ENCODE measurements around the gene PTBP1.
"Not testable (repeated sequence)": the region's sequence is repeated elsewhere in the genome, so short reads cannot be mapped to it uniquely, and the experiment has no call there.

The PTBP1 gene

GRCh38 chr19:831407-832369, 34.4 kb downstream of the PTBP1 start:
- DNase-seq, result no peak

- DNase-seq, result no peak
These were observed 37.0 kb downstream of the PTBP1 start for GRCh38 chr19:834216-834615.

- DNase-seq, result no peak
These were observed 38.1 kb downstream of the PTBP1 start for GRCh38 chr19:835210-835810.

- no peak for DNase-seq
These were observed 43.4 kb downstream of the PTBP1 start, which contains the start of gene PRTN3 for GRCh38 chr19:840519-841206. TSS of gene PRTN3 (plus strand) at chr19:840999. CDS start at chr19:841009, 10 bp downstream.

- DNase-seq, result not testable (repeated sequence)
These were observed 45.5 kb downstream of the PTBP1 start for GRCh38 chr19:842802-843179.

GRCh38 chr19:843180-843835, 46.1 kb downstream of the PTBP1 start:
- DNase-seq, result no peak

GRCh38 chr19:843836-844545, 46.7 kb downstream of the PTBP1 start:
- peak in 1 of 5 experiments; percentile 32 for DNase-seq

- DNase-seq, result no peak
These were observed 47.3 kb downstream of the PTBP1 start for GRCh38 chr19:844546-844971.

- no peak for DNase-seq
These were observed 48.7 kb downstream of the PTBP1 start for GRCh38 chr19:845707-846521.

GRCh38 chr19:848386-848921, 51.2 kb downstream of the PTBP1 start:
- DNase-seq, result no peak

GRCh38 chr19:849195-849594, 51.9 kb downstream of the PTBP1 start:
- not testable (repeated sequence) for DNase-seq

- DNase-seq, result peak in 1 of 5 experiments; percentile 45
These were observed 53.1 kb downstream of the PTBP1 start for GRCh38 chr19:850221-850978.

GRCh38 chr19:850979-851335, 53.7 kb downstream of the PTBP1 start:
- DNase-seq, result no peak

GRCh38 chr19:852136-853013, 55.1 kb downstream of the PTBP1 start, which contains the start of gene ELANE:
TSS of gene ELANE (plus strand) at chr19:852303. CDS start at chr19:852329, 26 bp downstream.
- no peak for DNase-seq

GRCh38 chr19:853014-853585, 55.8 kb downstream of the PTBP1 start:
- no peak for DNase-seq

GRCh38 chr19:853614-854220, 56.5 kb downstream of the PTBP1 start:
- DNase-seq, result not testable (repeated sequence)

GRCh38 chr19:854549-854948, 57.3 kb downstream of the PTBP1 start:
- no peak for DNase-seq

- DNase-seq, result no peak
These were observed 57.9 kb downstream of the PTBP1 start for GRCh38 chr19:855142-855541.

Data from T-helper 2 cell (primary cell).